GM21723 (cell line): ENCODE data around the gene VANGL2.
"Not testable (repeated sequence)": the region's sequence is repeated elsewhere in the genome, so short reads cannot be mapped to it uniquely, and the experiment has no call there.

Experiments
- ATAC-seq: cut with Tn5 transposase; IDR thresholded peaks from one replicate; pipeline ENCODE4 v1.9.1; 2021; ENCODE audit warnings: mild to moderate bottlenecking, moderate library complexity; ENCODE audit not compliant: unreplicated experiment

The VANGL2 gene

DNA sequence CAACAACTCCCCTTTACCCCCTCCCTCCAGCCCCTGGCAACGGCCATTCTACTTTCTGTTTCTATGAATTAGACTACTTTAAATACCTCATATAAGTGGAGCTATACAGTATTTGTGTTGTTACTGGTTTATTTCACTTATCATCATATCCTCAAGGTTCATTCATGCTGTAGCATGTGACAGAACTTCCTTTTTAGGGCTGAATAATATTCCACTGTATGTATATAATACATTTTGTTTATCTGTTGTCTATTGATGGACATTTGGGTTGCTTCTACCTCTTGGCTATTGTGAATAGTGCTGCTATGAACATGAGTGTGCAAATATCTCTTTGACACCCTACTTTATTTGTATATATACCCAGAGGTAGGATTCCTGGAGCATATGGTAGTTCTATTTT, 31.3 kb upstream of the VANGL2 start:
- ATAC-seq: no peak

DNA sequence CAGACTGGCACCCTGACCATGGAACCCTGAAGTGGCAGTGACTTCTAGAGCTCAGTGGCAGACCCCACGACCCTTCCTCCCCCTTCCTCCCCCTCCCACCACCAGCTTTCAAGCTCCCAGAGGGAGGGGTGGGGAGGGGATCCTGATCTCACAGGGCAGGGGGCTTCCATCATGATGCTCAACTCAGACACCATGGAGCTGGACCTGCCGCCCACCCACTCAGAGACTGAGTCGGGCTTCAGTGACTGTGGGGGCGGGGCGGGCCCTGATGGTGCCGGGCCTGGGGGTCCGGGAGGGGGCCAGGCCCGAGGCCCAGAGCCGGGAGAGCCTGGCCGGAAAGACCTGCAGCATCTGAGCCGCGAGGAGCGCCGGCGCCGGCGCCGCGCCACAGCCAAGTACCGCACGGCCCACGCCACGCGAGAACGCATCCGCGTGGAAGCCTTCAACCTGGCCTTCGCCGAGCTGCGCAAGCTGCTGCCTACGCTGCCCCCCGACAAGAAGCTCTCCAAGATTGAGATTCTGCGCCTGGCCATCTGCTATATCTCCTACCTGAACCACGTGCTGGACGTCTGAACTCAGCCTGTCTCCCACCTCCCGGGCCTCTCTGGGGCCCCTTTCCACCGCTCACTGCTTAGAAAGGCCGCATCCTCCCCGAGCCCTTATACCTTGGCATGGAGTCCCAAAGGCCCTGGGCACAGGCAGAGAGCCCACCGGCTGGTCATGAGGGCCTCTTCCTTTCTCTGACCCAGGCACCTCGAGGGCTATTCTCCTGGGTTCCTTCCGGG, 29.6 kb upstream of the VANGL2 start:
- ATAC-seq: no peak

DNA sequence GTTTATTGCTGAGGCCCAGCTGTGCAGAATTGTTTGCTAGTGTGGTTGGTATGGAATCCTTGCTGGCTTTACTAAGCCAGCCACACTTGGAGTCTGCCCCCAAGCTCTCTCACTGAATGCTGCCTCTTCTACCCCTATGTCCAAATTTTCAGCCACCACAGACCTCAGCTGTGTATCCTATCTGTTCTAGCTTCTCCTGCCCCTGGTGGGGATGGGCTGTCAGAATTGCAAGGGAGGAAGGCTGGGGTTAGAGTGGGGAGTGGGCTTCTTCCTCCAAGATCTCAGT, 29.1 kb upstream of the VANGL2 start:
- no peak for ATAC-seq

DNA sequence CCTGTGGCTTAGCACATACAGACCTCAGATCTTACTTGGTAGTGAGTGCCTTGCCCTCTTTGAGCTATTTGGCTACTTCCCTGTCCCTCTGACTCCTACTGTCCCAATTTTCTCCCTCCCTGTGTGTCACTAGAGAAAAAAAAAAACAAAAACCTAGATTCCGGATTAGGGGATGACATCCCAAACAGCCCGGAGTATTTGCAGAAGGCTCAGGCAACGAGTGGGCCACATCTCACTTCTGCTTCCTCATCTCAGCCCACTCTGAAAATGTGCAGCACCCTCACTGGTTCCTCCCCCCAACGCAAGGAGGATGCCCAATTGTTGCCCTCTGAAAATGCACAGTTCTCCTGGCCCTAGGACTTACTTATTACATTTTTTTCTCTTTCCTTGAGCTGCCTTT, 28.6 kb upstream of the VANGL2 start:
- no peak for ATAC-seq

DNA sequence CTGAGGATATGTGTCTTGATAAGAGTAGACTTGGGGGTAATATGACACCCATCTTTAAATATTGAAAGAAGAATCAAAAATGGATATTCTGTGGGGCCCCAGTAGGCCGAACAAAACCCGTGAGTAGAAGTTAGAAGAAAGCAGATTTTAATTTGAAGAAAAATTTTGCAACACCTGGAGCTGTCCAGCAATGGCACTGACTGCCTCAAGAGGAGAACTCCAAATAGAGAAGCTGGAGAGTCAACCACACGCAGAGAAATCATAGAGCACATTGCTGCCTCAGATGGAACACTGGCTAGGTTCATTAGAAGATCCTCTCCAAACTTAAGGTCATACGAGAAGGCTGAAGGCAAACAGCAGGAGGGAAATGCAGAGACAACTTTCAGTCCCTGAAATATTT, 26.7 kb upstream of the VANGL2 start:
- no peak for ATAC-seq

DNA sequence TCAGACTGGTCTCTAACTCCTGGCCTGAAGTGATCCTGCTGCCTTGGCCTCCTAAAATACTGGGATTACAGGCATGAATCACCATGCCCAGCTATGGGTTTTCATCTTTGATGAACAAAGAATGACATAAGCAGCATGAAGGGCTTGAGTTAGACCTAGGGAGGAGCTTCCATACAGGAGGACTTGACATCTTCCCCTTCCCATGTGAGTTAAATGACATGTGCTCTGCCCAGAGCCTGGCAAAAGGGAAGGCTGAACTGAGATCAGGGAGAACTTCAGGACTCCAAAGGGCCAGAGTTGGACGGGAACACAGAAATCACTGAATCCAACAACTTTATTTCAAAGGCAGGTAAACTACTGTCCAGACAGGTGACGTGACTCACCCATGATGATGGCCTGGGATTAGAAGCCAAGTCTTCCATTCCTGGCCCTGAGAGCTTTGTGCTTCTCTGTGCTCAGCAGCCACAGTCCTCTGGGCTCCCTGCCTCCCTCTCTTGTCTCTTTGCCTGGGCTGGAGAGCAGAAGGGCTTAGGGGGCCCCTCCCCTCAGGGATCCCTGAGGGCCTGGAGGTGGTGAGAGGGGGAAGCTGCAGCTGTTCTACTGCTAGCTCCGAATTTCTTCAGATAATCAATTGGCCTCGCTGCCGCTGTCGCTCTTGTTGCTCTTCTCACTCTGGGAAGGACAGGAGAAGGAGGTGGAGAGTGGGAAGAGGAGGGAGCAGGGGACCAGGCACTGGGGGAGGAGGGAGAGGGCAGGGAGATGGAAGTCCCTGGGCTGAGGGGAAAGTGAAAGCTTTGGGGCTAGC, 25.9 kb upstream of the VANGL2 start:
- ATAC-seq: no peak

DNA sequence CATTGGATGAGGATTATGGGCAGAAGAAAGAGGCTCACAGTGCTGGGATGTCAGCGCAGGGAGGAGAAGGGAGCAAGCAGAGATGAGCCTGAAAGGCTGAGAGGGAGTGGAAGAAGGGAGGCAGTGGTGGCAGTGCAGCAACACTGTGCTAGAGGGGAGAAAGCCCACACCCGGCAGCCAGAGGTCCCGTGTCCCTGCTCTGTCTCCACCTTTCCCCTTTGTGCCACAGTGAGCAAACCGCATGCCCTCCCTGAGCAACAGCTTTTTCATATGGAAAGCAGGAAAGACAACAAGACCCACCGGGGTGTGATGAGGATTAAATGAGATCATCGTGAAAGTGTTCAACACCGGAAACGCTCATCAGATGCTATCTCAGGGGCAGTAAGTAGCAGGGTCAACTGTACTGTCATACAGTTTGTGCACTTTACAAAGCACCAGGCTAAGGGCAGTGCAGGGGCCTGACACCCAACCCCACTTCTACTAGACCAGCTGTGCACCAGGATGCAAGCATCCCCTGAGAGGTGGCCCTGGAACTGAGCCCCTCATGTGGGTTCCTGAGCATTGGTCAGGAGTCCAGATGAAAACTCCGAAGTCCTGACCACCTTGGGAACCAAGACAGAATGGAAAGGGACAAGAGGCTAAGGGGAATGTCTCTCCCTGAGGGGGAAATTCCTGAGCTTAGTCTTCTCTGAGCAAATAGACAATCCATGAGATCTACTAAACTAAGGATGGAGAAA, 24.4 kb upstream of the VANGL2 start:
- ATAC-seq: no peak

DNA sequence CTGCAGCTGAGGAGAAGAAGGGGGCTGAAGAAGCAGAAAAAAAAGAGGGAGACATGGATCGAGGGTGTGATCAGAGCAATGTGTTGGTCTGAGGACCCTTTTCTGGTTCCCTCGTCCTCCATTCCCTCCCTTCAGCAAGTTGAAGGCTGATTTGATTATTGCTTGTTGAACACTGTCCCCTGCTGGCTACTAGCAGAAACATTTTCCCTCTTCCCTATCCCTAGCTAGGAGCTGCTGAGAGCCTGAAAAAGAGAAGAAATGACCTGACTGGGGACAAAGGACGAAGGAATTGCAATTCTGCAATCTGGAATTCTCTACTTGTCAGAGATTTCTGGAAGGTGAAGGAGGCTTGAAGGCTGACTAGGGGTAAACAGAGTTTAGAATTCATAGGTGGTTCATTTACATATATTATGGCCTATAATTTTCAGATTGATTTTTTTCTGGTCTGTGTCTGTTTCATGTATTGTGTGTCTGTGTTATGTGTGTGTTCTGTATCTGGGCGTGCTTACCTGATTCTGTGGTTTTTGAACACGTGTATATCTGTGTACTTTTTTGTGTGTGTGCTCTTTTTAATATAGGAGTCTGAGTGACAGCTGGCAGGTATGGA, 23.7 kb upstream of the VANGL2 start:
- no peak for ATAC-seq

DNA sequence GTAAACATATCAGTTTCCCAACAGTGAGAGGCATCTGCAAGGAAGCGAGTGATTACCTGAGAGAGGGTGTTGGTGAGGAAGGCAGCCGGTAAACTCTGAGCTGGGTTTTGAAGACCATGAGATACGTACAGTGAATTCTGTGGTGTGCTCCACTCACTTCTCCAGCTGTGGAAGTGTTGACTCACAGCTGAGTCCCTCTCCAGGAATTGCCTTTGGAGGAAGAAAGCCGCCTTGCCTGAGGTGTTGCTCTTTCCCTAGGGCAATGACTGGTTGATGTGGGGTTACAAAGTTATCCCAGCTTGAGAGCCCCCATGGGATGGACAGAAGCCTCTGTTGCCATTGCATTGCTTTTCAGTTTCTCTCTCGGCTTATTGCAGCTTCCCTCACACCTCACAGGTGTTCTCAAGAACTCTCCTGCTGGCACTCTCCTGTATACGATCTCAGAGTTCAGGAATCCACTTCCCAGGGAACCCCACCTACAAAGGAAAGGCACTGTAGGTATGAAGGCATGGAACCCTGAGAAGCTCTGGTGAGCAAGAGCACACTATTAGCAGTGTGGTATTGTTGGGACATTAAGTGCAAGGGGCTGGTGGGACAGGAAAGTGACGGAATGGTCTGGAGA, 22.7 kb upstream of the VANGL2 start:
- ATAC-seq: no peak

DNA sequence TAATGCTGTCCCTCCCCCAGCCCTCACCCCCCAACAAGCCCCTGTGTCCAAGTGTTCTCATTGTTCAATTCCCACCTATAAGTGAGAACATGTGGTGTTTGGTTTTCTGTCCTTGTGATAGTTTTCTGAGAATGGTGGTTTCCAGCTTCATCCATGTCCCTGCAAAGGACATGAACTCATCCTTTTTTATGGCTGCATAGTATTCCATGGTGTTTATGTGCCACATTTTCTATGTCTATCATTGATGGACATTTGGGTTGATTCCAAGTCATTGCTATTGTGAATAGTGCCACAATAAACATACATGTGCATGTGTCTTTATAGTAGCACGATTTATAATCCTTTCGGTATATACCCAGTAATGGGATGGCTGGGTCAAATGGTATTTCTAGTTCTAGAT, 15.6 kb upstream of the VANGL2 start:
- ATAC-seq: not testable (repeated sequence)

DNA sequence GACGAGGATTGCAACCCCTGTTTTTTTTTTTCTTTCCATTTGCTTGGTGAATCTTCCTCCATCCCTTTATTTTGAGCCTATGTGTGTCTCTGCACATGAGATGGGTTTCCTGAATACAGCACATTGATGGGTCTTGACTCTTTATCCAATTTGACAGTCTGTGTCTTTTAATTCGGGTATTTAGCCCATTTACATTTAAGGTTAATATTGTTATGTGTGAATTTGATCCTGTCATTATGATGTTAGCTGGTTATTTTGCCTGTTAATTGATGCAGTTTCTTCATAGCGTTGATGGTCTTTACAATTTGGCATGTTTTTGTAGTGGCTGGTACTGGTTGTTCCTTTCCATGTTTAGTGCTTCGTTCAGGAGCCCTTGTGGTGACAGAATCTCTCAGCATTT, 12.0 kb upstream of the VANGL2 start:
- ATAC-seq: not testable (repeated sequence)

DNA sequence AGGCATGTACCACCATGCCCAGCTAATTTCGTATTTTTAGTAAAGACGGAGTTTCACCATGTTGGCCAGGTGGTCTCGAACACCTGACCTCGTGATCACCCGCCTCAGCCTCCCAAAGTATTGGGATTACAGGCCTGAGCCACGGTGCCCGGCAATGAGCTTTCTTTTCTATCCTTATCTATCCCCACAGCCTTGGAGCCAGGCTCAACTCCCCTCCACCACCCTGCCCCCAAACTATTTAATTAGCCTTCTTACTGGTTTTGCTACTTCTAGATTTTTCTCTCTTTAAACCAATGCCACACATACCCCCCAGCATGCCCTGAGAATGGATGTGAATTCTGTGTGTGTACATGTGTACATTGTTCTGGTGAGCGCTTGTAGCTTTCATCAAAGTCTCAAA, 5.7 kb upstream of the VANGL2 start:
- no peak for ATAC-seq

DNA sequence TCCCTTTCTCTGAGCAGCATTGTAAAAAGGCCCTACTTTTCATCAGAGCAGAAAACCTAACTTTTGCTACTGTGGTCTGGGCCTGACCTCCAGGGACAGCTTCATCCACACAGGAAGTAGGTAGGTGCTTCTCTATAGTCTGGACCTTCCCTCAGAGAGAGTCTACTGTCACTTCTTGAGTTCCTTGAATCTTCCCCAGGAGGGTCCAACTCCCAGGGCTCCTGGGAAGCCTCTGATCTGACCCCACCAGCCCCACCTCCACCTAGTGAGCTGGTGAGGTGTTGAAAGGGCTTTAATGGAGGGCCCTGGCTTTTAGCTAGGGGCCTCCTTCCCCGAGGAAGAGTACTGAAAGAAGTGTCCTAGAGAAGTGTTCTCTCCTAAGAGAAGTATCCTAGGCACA, 2.7 kb upstream of the VANGL2 start:
- ATAC-seq: no peak

DNA sequence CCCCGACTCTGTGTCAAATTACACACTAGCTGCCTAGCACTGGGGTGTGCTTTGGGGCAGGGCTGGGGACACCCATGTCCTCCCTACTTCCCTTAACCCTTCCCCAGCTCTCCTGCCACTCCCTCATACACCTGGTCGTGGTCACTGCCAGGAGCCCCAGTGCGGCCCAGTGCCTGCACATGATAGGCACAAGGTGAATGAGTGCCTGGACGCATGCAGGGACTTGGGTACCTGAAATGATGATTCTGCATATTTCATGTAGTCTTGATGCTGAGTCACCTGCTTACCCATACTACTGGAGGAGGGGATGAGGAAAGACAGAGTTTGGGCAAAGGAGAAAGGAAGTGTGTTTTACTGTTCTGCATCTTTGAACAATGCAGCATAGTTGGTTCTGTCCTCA, 1.5 kb upstream of the VANGL2 start:
- no peak for ATAC-seq

DNA sequence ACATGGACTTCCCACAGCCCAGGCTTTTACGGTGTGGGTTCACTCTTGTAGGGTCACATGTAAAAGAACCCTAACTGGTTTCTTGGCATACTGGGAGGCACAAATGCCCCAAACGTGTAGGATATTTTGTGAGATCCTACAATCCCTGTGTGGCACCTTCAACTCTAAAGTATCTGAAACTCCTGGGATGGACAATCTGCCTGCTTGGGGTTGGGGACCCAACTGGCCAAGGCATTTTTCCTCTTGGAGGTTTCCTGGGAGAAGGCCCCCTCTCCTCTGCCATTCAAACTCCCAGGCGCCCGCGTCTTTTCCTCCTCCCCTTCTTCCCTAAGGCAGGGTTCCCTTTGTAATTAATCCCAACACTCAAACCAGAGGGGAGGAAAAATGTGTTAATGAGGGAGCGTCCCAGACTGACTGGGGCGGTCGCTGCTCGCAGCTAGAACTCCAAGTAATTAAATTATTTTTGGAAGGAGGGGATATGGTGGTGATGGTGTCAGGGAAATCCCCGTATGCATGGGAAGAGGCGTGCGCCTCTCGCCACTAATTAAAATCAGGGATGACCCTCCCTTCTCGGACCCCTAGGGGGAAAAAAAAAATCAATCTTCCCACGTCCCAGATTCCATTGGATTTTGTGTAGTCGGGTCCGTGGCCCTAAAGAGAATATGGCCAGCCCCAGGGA, 681 bp upstream of the VANGL2 start:
- ATAC-seq: no peak

DNA sequence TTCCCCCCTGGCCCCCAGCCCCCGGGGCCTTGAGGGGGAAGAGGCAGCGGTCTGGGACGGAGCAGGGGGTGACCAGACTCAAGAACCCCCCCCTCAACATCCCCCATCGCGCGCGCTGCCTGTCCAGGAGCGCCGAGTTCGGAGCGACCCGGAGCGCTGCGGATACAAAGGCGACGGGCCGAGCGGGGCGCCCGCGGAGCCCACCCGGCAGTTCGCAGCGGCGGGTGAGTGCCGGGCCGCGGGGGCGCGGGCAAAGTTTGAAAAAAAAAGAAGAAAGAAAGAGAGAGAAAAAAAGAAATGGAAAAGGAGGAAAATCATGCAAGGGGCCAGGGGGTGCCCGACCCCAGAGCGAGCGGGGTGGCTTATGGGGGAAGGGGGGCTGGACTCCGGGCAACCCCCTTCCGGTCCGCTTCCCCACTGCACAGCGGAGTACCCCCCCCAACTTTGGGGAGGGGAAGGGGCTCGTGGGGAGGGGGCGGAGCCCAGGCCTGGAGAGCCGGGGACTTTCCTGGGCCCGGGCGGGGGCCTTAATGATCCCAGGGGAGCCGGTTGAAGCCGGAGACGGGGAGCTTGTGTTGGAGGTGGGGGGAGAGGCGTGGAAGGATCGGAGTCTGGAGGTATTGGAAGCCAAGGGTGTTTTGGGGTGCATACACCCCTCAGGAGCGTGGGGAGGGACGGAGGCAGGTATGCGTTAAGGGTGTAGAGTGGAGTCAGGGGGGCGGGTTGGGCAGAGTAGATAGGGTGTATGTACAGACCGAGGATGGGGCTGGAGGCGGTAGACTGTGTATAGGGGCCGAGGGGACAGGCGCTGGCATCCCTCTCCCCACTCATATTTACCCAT, 502 bp downstream of the VANGL2 start:
- no peak for ATAC-seq

DNA sequence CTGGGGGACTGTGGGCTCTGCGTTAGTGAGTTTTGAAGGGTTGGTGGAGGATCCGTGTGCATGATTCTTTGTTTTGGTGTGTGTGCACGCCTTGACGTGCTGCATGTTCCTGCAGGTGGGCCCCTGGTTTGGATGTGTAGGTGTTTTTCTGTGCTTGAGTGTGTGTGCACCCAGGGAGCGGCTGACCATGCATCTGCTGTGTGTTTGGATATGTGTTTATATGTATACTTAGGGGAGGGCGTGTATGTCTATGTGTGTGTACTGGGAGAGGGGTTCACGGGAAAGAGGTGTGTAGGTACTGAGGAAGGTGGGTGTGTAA, 1.1 kb downstream of the VANGL2 start:
- no peak for ATAC-seq

DNA sequence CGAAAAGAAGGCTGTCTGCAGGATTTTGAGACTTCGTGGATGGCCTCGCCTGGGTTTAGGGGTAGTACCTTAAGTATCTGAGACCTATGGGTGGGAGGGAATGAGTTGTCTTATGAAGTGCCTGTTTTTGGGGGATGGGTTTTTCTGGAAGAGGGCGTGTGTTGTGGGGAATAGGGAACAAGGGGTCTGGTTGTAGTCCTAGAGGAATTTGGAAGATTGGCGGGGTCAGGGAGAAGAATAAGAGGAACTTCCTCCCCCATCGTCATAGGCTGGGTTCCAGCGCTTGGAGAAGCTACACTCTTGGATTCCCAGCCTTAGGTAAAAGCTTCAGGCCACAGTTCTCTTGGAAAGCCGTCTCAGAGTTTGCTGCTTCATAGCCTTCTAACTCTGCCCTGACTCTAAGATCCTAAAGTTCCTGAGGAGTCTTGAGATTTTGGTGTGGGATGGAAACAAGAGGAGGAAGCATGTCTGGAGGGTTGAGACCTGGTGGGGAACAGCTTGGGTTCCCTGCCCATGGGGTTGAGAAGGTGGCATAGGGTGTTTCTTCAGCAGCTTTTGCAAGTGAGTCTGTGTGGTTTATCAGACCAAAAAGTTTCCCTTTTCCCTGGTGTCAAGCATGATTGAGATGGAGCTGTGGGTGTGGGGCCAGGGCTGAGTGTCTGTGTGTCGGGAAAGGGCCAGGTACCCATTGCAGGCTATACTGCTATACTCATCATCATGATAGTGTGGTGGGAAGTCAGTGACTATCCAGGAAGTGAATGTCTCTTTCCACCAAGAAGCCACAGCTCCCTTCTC, 1.8 kb downstream of the VANGL2 start:
- ATAC-seq: no peak

DNA sequence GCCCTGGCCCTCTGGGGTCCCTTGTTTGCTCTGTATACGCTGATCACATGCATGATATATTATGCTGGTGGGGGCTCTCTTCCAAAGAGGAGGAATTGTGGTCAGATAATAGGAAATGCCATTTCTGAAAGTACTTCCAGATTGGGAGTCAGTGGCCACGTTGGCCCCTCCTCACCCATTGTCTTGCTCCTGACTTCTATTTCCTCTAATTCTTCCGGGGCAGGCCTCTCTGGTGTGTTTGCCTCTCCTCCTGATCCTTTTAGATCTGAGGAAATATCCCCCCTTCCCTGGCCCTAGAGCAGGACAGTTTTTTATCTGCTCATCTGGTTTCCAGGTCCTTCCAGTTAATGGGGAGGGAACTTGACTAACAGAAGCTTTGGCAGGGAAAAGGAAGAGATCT, 2.9 kb downstream of the VANGL2 start:
- no peak for ATAC-seq
